Activated naive CD8-positive, alpha-beta T cell (primary cell): ENCODE measurements around the gene ZNF225.
A peak's percentile ranks its signal among the peaks of the same experiment; 100 is the strongest.
"Not testable (repeated sequence)": the region's sequence is repeated elsewhere in the genome, so short reads cannot be mapped to it uniquely, and the experiment has no call there.

Source experiments
- H3K27ac Mint-ChIP-seq: one replicate; pipeline ENCODE4 v1.8.0; 2021; ENCODE audit warnings: mixed read lengths
- H3K27me3 Mint-ChIP-seq: one replicate; pipeline ENCODE4 v1.8.0; 2021; ENCODE audit warnings: mixed read lengths
- H3K36me3 Mint-ChIP-seq: one replicate; pipeline ENCODE4 v1.8.0; 2021; ENCODE audit warnings: mixed read lengths
- H3K4me1 Mint-ChIP-seq: one replicate; pipeline ENCODE4 v1.8.0; 2021; ENCODE audit warnings: low read depth, mixed read lengths
- H3K4me3 Mint-ChIP-seq: one replicate; pipeline ENCODE4 v1.8.0; 2021; ENCODE audit warnings: mild to moderate bottlenecking, mixed read lengths
- H3K9me3 Mint-ChIP-seq: one replicate; pipeline ENCODE4 v1.8.0; 2021; ENCODE audit warnings: low read depth, mixed read lengths

ZNF225 gene

DNA sequence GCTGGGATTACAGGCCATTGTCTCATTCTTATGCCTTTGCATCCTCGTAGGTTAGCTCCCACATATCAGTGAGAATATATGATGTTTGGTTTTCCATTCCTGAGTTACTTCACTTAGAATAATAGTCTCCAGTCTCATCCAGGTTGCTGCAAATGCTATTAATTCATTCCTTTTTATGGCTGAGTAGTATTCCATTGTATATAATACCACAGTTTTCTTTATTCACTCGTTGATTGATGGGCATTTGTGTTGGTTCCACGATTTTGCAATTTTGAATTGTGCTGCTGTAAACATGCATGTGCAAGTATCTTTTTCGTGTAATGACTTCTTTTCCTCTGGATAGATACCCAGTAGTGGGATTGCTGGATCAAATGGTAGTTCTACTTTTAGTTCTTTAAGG lies 8.0 kb downstream of the ZNF225 start:
- Mint-ChIP-seq H3K9me3 (peaks cover 41% of the 10 kb centered on the region), H3K36me3 (peaks cover 70% of the 10 kb centered on the region)
- H3K4me1 Mint-ChIP-seq, H3K4me3 Mint-ChIP-seq, H3K27ac Mint-ChIP-seq, H3K27me3 Mint-ChIP-seq: not testable (repeated sequence)

- no peaks in the 10 kb centered on the region for H3K4me1 Mint-ChIP-seq
- H3K27ac Mint-ChIP-seq = no peak overlapping the region
- no peaks in the 10 kb centered on the region for H3K27me3 Mint-ChIP-seq
- peaks cover 22% of the 10 kb centered on the region for H3K9me3 Mint-ChIP-seq
- H3K36me3 Mint-ChIP-seq = peaks cover 40% of the 10 kb centered on the region
- no peak overlapping the region for H3K4me3 Mint-ChIP-seq
Observed at GRCh38 chr19:44131955-44132354, 18.8 kb downstream of the ZNF225 start.

DNA sequence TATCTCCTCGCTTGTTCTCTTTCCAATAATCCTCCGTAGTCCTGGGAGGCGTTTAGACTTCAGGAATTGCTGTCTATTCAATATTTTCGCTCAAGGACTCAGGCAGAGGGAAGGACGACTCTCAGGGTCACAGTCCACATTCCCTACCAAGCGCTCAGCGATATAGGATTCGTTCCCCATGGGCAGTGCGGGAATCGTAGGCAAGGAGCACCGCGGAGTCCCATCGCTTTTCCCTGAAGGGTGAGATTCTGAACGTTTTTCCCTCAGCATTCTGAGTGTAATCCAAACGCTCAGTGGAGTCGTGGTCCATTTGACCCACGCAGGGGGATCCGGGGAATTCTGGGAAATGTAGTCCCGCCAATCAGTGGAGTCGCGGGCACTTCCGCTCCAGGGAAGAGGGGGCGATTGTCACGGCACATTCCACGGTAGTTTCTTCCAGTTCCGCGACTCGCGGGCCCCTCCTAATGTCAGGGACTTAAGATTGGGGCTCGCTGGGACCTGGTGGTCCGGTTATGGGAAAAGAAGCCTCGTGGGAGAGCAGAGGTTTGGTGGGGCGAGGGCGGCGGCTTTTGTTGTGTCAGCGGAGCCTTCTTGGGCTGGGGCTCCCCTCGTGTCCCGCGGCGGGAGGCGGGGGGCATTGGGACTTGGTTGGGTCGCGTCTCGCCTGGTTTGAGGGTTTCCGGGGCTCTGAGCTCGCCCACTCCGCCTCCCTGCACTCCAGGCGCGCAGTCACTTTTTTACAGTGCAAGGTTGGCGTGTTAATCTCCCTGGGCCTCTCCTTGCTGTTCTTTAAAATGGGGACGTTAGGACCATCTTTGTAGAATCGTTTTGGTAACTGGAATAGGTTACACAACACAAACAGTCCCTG lies 28.2 kb downstream of the ZNF225 start, which contains the start of gene ZNF234:
TSS of gene ZNF234 (plus strand) at position 364 of the 868 bp plus-strand sequence. CDS start 3,079 bp downstream, outside the sequence.
- no peaks in the 10 kb centered on the region for H3K27me3 Mint-ChIP-seq
- peaks cover 23% of the 10 kb centered on the region for H3K4me1 Mint-ChIP-seq
- peaks cover 30% of the 10 kb centered on the region for H3K36me3 Mint-ChIP-seq
- H3K27ac Mint-ChIP-seq = peak within 1 kb of the TSS; percentile 92
- peak within 1 kb of the TSS; percentile 92 for H3K4me3 Mint-ChIP-seq
- peaks cover 5% of the 10 kb centered on the region for H3K9me3 Mint-ChIP-seq

DNA sequence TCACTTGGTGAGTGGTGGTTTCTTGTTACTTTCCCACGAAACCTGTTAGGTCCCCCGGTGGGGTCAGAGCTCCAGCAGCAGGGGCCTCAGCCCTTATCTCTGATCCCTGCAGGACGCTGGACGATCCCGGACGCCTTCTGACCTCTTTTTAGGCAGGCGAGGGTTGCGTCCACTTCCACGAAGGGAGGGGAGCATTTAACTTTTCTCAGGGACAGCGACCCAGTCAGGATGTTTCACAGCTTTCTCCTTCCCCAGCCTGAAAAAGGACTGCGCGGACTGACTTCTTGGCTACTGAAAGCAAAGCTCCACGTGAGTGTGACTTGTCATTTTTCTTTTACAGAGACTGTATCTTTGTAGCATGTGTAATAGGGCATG lies 28.8 kb downstream of the ZNF225 start:
- Mint-ChIP-seq H3K9me3 (peaks cover 5% of the 10 kb centered on the region), H3K27me3 (no peaks in the 10 kb centered on the region), H3K36me3 (peaks cover 28% of the 10 kb centered on the region), H3K4me3 (peak overlapping the region; percentile 92), H3K27ac (peak overlapping the region; percentile 92), H3K4me1 (peaks cover 23% of the 10 kb centered on the region)

GRCh38 chr19:44149776-44150175 lies 36.6 kb downstream of the ZNF225 start:
- Mint-ChIP-seq H3K4me3 (no peak overlapping the region), H3K4me1 (no peaks in the 10 kb centered on the region), H3K9me3 (peaks cover 25% of the 10 kb centered on the region), H3K36me3 (peaks cover 70% of the 10 kb centered on the region), H3K27ac (no peak overlapping the region), H3K27me3 (no peaks in the 10 kb centered on the region)

- peaks cover 29% of the 10 kb centered on the region for H3K9me3 Mint-ChIP-seq
- H3K4me3 Mint-ChIP-seq = no peak overlapping the region
- no peaks in the 10 kb centered on the region for H3K4me1 Mint-ChIP-seq
- H3K27ac Mint-ChIP-seq = no peak overlapping the region
- peaks cover 60% of the 10 kb centered on the region for H3K36me3 Mint-ChIP-seq
- no peaks in the 10 kb centered on the region for H3K27me3 Mint-ChIP-seq
Observed at GRCh38 chr19:44151491-44151890, 38.3 kb downstream of the ZNF225 start.

GRCh38 chr19:44156475-44156874 lies 43.3 kb downstream of the ZNF225 start:
- no peaks in the 10 kb centered on the region for H3K4me1 Mint-ChIP-seq
- H3K4me3 Mint-ChIP-seq = no peak overlapping the region
- peaks cover 43% of the 10 kb centered on the region for H3K9me3 Mint-ChIP-seq
- no peaks in the 10 kb centered on the region for H3K27me3 Mint-ChIP-seq
- peaks cover 49% of the 10 kb centered on the region for H3K36me3 Mint-ChIP-seq
- H3K27ac Mint-ChIP-seq = no peak overlapping the region

- Mint-ChIP-seq H3K27me3 (no peaks in the 10 kb centered on the region), H3K27ac (no peak overlapping the region), H3K36me3 (peaks cover 26% of the 10 kb centered on the region), H3K4me3 (no peak overlapping the region), H3K4me1 (peaks cover 33% of the 10 kb centered on the region), H3K9me3 (peaks cover 26% of the 10 kb centered on the region)
Observed at GRCh38 chr19:44163789-44164188, 50.6 kb downstream of the ZNF225 start.

DNA sequence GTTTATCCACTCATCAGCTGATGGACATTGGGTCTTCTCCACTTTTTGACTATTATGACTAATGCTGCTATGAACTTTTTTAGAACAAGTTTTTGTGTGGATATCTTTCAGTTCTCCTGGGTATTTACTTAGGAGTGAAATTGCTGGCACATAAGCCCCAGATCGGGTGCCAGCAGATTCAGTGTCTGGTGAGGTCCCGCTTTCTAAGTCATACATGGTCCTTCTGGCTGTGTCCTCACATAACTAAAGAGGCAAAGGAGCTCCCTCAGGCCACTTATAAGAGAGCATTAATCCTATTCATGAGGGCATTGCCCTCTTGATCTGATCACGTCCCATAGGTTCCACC lies 51.1 kb downstream of the ZNF225 start:
- Mint-ChIP-seq H3K36me3 (peaks cover 28% of the 10 kb centered on the region), H3K9me3 (peaks cover 26% of the 10 kb centered on the region), H3K27me3 (no peaks in the 10 kb centered on the region), H3K27ac (peak overlapping the region; percentile 99), H3K4me1 (peaks cover 33% of the 10 kb centered on the region), H3K4me3 (peak overlapping the region; percentile 98)

GRCh38 chr19:44164673-44165512 lies 51.7 kb downstream of the ZNF225 start, which contains the start of gene ZNF226:
Gene ZNF226, plus strand, starts transcription at chr19:44165100. Its CDS starts 4,981 bp downstream, at chr19:44170081.
- Mint-ChIP-seq H3K4me1 (peaks cover 34% of the 10 kb centered on the region), H3K36me3 (peaks cover 34% of the 10 kb centered on the region), H3K4me3 (peak within 1 kb of the TSS; percentile 98), H3K27ac (peak within 1 kb of the TSS; percentile 99), H3K27me3 (no peaks in the 10 kb centered on the region), H3K9me3 (peaks cover 26% of the 10 kb centered on the region)

DNA sequence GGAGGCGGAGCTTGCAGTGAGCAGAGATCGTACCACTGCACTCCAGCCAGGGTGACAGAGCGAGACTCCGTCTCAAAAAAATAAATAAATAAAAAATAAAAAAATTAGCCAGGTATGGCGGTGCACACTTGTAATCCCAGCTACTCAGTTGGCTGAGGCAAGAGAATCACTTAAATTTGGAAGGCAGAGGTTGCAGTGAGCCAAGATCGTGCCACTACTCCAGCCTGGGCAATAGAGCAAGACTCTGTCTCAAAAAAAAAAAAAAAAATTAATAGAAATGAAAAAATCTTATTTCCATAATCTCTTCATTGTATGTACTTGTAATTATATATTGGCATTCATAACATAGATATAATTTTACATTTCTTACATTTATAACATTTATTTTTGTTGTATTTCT lies 57.5 kb downstream of the ZNF225 start:
- Mint-ChIP-seq H3K36me3 (peaks cover 74% of the 10 kb centered on the region), H3K9me3 (peaks cover 40% of the 10 kb centered on the region), H3K4me1 (peaks cover 21% of the 10 kb centered on the region)
- H3K27ac Mint-ChIP-seq, H3K27me3 Mint-ChIP-seq, H3K4me3 Mint-ChIP-seq: not testable (repeated sequence)

DNA sequence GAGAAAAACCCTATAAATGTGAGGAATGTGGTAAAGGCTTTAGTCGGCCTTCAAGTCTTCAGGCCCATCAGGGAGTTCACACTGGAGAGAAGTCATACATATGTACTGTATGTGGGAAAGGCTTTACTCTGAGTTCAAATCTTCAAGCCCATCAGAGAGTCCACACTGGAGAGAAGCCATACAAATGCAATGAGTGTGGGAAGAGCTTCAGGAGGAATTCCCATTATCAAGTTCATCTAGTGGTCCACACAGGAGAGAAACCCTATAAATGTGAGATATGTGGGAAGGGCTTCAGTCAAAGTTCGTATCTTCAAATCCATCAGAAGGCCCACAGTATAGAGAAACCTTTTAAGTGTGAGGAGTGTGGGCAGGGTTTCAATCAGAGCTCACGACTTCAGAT lies 63.4 kb downstream of the ZNF225 start:
- H3K9me3 Mint-ChIP-seq = peaks cover 54% of the 10 kb centered on the region
- no peak overlapping the region for H3K27ac Mint-ChIP-seq
- no peaks in the 10 kb centered on the region for H3K27me3 Mint-ChIP-seq
- peaks cover 67% of the 10 kb centered on the region for H3K36me3 Mint-ChIP-seq
- no peak overlapping the region for H3K4me3 Mint-ChIP-seq
- no peaks in the 10 kb centered on the region for H3K4me1 Mint-ChIP-seq

DNA sequence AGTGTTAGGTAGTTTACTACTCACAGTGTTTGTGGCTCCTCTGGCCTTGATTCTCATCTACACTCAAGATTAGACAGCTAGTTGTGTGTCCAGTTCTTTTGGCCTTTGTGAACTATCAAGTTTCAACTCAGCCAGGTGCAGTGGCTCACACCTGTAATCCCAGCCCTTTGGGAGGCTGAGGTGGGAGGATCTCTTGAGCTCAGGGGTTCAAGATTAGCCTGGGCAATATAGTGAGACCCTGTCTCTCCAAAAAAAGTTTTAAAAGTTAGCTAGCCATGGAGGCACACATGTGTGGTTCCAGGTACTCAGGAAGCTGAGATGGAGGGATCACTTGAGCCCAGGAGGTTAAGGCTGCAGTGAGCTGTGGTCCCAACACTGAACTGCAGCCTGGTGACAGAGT lies 67.8 kb downstream of the ZNF225 start:
- H3K9me3 Mint-ChIP-seq = peaks cover 30% of the 10 kb centered on the region

GRCh38 chr19:44182145-44182544 lies 68.9 kb downstream of the ZNF225 start:
- no peak overlapping the region for H3K4me3 Mint-ChIP-seq
- H3K4me1 Mint-ChIP-seq = no peaks in the 10 kb centered on the region
- peaks cover 28% of the 10 kb centered on the region for H3K36me3 Mint-ChIP-seq
- H3K9me3 Mint-ChIP-seq = peaks cover 20% of the 10 kb centered on the region
- no peak overlapping the region for H3K27ac Mint-ChIP-seq
- H3K27me3 Mint-ChIP-seq = no peaks in the 10 kb centered on the region

More for the DNA sequence above, 67.8 kb downstream of the ZNF225 start:
- H3K36me3 Mint-ChIP-seq = peaks cover 36% of the 10 kb centered on the region
- no peaks in the 10 kb centered on the region for H3K27me3 Mint-ChIP-seq
- no peak overlapping the region for H3K4me3 Mint-ChIP-seq
- H3K27ac Mint-ChIP-seq = no peak overlapping the region
- H3K4me1 Mint-ChIP-seq = no peaks in the 10 kb centered on the region
